AG20443 (cell line): ENCODE measurements around the gene TIAM2.
"Not testable (repeated sequence)": the region's sequence is repeated elsewhere in the genome, so short reads cannot be mapped to it uniquely, and the experiment has no call there.

Source experiments
- DNase-seq: peaks from one replicate; pipeline ENCODE4 v3.0.0; 2012; ENCODE audit warnings: low spot score, mixed read lengths

Gene TIAM2

DNA sequence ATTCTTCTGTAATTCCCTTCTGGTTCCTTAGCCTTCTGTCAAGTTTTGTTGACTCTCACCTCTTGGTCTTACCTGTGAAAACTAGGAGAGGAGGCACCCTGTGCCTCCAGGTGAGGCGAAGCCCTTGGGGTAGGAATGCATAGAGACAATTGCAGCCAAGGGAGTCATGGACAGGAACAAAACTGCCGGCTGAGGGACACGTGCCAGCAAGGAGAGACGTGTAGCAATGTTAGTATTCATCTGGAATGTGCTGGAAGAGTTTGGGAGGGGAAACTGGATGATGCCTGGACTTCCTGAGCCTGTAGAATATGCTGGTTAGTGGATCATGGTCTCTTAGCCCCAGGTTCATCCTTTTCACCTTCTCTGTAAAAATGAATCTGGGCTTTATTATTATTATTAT lies 3.9 kb upstream of the TIAM2 start:
- DNase-seq, result peak; percentile 52

DNA sequence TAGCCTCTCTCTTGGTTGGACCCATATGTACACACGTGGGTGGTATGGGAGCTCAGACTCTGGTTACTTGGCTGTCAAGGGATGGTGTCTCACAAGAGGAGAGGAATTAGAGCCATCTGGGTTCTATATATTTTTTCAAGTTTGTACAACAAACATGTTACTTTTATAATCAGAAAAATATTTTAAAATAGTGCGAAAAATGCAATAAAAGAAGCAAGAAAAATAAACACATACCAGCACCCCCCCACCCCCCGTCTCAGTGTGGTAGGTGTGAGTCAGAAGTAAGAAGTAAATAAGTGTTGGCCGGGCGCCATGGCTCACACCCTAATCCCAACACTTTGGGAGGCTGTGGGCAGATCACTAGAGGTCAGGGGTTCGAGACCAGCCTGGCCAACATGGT lies 2.1 kb upstream of the TIAM2 start:
- DNase-seq, result peak; percentile 15

DNA sequence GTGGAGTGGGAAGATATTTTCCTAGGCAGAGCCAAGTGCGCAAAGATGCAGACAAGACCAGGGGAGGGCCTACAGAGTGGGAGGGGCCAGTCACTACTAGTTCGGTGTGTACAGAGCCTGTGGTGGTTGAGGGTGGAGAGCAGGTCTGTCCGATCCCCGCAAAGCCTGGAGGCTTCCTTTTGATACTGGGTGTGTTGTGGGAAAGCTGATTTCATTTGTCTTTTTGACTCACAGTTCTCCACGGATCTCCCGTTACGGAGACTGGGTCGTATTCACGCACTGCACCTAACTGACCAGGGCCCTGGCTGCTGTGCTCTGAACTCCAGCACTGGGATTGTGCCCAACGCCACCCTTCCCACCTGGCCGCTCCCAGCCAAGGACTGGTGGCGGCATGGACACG lies 1.4 kb upstream of the TIAM2 start:
- DNase-seq, result no peak

DNA sequence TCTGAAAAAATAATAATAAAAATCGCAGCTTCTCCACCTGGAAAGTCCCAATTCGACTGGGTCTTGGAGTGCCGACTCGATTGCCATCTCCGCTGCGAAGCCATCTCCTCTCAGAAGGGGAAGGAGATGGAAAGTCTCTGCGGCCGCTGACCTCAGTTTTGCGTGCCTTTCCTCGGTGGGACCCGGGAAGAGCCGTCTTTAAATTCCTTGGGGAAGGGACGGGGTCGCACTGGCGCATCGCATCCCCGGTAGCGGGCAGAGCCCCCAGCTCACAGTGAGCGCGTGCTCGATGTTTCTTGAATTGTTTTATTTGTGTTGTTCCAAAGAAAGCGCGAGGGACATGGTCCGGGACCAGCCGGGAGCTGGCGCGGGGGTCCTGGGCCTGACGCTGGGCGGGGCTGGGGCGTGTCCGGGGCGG lies 270 bp upstream of the TIAM2 start:
- no peak for DNase-seq

DNA sequence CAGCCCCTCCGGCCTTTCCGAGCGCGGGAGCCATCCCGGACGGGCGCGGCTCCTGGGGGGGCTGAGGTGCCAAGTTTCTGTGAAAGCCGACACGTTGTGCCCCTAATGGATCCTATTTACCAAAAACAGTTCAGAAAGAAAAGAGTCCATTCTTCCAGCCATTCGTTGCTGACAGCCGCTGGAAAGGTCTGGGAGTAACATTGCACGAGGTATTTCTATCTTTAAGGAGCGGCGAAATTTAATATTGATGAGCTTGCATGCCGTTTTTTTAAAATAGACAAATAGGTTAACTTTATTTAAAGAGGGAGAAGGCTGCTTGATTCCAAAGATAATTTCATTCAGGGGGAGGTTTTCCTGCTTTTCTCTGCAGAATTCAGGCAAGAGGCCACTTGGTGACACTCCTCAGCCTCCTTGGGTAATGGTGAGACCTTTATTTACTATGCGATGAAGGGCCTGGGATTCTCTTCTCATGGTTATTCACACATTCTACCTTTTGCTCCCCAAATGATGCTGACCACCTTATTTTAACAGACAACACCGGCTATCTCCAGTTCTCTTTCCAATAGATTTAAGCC lies 988 bp downstream of the TIAM2 start:
- DNase-seq, result peak; percentile 38

DNA sequence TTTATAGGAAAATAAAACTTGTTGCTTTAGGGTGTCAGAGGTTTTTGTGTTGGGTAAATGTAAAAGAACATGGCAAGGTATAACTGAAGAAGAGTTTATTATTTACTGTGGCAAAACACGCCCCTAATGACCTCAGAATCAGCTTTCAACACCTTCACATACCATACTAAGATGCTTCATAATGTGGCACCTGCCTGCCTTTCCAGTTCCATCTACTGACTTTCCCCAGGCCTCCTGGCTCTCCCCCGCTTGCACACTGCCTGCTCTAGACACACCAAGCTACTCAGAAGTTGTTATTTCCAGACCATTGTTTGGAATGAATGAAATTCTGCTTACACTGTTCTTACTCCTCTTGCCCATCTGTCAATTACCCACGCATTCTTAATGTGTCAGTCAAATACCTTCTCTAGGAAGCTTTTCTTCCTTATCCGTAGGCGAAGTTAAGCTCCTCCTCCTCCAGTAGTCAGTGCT lies 1.8 kb downstream of the TIAM2 start:
- DNase-seq, result no peak

DNA sequence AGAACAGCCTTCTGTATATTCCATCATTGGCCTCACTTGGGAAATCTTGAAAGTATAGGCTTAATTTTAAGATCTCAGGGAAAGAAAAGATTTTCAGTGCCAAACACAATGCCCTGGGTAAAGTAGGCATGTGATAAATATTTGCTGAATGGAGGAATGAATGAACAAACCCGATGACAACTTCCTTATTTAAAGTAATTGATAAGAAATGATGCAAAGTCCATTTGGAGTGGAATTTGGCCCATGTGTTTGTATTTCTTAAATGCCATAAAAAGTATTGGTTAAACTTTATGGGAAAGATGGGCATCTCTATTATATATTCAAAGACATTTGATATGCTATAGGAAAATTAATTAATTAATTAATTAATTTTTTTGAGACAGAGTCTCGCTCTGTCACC lies 3.7 kb downstream of the TIAM2 start:
- DNase-seq, result no peak

DNA sequence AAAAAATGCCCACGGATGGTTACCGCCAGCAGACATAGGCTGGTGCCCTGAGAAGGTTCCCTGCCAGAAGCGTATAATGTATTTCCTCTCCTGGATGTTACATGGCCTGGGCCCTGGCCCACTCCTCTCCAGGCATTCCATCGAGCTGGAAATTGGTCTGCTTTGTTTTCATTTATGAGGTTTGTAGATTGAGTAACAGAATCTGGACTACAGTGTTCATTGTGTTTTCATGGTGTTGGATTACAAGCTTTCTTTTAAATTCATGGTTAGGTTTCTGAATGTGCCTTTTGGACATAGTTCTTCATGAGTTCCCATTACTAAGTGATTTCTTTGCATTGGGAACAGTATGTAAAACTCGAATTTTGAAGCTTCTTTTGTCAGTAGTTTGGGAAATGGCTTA lies 6.4 kb downstream of the TIAM2 start:
- DNase-seq, result peak; percentile 24

DNA sequence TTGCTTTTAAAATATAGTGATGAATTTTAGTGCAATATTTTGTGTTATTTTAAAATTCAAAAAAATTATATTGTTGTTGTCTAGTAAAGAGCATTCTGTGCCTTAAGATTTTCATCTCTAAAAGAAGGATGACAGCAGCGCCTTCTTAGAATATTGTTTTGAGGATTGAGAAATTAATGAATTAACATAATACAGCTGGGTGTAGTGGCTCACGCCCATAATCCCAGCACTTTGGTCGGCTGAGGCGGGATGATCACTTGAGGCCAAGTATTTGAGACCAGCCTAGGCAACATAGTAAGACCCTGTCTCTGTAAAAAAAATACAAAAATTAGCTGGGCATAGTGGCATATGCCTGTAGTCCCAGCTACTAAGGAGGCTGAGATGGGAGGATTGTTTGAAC lies 6.8 kb downstream of the TIAM2 start:
- no peak for DNase-seq

DNA sequence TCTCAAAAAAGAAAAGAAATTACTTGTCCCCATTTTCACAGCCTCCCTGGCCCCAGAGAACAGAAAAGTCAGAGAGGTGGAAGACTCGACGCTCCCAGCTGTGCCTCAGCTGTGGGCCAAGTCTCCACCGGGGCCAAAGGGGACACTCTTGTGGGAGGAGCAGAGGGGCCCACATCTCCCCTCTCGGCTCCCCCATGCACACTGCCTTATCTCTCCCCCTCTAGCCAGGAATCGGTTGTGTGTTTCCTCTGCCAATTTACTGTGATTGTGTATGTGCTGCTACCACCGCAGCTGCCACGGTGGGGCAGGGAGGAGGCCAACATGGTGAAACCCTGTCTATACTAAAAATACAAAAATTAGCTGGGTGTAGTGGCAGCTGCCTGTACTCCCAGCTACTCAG lies 8.4 kb downstream of the TIAM2 start:
- DNase-seq, result no peak

DNA sequence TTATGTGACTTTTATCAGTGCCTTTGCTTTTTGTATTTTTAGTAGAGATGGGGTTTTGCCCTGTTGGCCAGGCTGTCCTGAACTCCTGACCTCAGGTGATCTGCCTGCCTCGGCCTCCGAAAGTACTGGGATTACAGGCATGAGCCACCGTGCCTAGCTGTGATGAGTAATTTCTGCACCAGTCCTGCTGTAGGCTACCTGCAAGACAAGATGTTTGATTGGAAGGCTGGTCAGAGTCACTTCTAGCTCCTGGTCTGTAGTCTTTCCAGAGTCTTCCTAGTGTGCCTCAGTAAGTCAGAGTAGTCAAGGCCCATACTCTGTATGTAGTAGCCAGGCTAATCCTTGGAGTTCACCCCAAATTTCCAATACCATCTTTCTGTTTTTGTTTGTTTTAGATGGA lies 8.9 kb downstream of the TIAM2 start:
- no peak for DNase-seq

DNA sequence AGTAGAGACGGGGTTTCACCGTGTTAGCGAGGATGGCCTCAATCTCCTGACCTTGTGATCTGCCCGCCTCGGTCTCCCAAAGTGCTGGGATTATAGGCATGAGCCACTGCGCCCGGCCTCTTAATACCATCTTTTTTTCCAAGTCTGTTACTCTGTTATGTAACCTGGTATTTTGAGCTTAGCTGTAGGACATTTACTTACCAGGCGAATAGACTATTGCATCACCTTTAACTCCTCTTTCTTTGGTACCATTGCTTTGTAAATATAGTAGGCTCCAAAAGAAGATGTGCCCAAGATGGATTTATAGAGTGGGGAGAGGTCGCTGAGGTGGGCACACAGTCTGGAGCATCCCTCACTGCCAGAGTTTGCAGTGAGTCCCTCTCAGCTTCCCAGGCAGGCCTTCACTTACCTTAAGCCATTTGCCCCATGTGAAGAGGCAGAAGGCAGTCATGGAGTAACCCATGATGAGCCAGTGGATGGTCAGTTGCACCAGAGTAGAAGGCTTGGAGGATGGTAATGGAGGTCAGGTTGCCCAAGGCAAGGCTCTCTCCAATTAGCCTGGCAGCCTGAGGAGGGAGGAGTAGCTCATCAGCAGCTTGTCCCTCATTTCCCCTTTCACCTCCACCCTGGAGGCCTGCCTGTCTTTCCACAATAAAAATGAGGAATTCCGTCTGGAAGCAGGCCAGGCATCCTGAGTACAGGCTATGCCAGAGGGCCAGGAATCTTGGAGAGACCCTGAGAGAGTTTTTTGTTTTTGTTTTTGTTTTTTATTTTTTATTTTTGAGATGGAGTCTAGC lies 9.7 kb downstream of the TIAM2 start:
- no peak for DNase-seq

DNA sequence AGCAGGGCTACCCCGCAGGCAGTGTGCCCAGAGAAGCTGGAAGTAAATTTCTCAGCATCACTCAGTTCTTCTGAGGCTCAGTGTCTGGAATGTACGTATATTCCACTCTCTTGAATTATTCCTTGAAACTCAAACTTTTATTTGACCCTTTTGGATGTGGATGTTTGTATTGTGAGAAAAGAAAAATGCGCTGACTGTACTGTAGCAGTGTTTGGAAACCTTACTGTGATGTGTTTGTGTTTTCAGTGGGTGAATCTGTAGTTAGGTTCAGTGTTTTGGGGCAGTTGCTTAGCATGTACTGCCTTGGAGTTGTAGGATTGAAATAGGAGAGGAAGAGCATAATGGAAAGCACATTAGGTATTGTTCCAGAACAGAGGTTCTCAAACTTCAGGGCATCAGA lies 13.5 kb downstream of the TIAM2 start:
- DNase-seq, result no peak

DNA sequence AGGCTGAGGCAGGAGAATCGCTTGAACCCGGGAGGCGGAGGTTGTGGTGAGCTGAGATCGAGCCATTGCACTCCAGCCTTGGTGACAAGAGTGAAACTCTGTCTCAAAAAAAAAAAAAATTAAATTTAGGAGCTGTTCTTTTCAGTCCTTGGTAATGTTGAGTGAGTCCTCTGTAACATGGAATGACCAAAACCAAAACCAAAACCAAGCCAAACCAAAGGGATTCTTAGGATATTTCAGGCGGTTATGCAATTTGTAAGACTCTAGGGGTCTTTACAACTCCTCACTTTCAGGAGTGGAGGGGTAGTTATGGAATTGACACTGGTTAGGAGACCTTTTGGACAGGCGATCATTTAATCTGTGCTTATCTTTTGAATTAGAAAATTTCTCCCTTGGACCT lies 15.8 kb downstream of the TIAM2 start:
- peak; percentile 20 for DNase-seq

DNA sequence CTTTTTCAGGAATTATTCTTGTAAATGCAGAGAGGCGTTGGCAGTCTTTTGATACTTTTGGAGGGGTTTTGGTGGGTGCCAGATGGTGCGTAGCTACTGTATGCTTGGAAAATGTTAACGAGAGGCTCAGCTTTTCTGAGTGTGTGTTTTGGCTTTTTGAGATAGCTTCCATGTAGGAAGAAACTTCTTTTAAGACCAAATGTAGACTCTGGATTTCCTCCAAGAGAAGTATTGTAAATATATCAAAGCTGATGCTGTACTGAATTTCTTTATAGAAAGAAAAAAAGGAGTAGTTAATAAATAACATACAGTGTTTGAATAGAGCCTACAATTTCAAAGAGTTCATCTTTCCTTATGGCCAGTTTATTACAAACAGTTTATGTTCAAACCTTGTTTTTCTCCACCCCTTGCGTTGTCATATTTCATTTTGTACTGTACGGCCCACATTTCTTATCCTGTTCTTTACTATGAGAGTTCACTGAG lies 16.7 kb downstream of the TIAM2 start:
- DNase-seq, result no peak

DNA sequence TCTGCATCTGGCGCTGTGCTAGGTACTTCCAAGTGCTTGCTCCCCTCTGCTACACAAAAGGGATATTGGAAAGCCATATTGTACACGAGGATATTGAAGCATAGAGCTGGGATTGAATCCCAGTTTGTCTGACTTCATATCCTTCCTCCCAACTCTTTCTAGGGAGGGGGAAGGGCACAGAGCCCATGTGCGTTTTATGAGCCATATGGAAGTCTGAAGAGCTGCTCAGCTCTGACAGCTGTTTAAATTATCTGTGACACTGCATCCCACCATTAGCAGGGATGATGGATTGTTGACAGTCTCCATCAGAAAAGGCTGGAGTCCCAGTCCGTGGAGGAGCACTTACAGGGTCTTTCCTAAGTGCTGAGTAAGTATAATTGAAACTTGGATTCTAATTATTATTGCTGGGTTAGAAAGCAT lies 18.4 kb downstream of the TIAM2 start:
- no peak for DNase-seq

DNA sequence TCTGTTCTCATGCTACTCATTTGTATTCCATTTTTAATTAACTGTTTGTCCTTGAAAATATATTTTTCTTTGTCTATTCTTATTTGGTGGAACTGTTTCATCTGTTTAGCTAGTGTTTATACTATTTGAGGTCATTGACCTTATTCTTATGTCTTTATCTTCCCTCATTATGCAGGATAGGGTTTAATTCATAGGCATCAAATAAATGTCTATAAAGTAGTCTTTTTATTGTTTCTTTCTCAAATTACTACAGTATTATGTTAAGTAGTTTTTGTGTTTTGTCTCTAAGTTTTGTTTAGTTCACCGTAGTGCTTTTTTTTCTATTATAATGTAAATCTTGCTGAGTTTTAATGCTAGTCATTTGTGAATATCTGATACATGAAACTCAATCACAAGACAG lies 19.0 kb downstream of the TIAM2 start:
- no peak for DNase-seq

DNA sequence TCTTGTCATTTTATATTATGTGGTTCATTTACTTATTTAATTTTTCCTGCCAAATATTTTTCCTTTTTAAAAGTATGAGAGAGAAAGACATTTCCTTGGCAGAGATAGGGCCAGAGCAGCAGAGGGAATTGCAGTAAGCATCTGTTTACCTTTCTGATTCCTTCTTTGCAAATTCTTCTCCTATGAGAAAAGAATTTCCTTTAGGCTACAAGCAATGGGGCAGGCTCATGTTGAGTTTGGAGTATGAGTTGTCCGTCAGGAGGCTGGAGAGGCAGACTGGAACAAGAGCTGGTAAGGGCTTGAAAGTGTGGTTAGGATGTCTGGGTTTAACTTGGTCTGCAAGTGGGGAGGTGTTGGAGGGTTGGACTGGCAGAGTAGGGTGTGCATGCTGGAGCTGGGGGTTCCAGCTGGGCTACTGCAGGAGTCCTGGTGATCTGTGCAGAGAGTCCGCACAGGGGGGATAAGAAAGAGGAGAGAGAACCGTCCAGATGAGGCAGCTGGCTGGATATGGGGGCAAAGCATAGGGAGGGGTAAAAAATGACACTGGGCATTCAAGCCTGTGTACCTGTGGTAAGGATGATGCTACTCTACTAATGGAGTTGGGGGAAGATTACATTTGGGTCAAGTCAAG lies 19.7 kb downstream of the TIAM2 start:
- DNase-seq, result peak; percentile 28

DNA sequence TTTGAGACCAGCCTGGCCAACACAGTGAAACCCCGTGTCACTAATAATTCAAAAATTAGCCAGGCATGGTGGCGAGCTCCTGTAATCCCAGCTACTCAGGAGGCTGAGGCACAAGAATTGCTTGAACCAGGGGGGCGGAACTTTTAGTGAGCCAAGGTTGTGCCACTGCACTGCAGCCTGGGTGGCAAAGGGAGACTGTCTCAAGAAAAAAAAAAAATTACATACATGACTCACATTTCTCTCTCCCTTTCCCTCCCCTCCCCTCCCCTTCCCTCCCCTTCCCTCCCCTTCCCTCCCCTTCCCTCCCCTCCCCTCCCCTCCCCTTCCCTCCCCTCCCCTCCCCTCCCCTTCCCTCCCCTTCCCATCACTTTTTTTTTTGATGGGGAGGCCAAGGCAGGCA lies 23.3 kb downstream of the TIAM2 start:
- not testable (repeated sequence) for DNase-seq

DNA sequence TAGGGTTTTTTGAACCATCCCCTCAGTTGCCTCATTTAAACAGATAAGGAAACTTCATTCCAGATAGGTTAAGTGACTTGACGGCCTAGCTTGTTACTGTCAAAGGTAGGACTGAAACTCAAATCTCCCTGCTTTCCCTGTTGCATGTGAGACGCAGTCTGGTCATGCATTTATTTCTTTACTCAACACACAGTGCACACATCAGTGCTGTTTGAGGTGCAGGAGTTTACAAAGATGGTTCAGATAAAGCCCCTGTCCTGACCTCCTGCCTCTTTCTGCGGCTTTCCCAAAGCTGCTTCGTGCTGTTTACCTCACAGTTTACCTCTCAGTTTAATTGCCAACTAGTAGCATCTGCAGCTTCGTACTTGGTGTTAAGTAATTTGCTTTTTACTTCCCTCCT lies 26.6 kb downstream of the TIAM2 start:
- no peak for DNase-seq

DNA sequence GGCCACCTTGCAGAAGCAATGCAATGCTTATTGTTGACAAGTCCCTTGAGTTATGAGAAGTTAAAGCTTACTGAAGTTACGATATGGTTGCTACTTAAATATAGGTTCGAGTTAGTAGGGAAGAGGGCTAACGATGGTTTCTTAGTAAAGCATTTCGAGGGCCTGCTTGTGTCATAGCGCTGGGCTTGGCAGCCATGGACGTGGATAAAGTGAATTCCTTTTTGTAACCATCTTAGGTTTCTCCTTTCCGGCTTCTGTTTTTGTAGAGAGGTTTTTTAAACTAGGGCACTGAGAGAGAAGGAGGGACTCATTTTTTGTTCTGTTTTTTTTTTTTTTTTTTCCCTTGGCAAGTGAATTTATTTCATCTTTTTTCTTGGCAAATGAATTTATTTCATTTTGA lies 27.6 kb downstream of the TIAM2 start:
- DNase-seq, result no peak

DNA sequence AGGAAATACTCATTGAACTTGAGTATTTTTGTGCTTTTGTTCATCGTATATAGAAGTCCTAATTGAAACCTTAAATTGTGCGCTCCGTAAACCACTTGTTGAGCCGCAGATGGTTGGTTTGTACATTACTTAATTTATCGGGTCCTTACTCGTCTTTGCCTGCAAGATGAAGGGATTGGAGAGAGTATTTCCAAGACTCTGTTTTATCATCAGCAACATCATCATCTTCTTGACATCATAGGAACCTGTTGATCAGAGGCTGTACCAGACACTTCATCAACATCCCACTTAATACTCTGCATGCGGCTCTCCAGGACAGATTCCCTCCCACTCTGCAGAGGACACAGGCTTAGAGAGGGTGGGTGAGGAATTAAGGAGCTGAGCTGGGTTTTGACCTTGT lies 28.6 kb downstream of the TIAM2 start:
- no peak for DNase-seq

DNA sequence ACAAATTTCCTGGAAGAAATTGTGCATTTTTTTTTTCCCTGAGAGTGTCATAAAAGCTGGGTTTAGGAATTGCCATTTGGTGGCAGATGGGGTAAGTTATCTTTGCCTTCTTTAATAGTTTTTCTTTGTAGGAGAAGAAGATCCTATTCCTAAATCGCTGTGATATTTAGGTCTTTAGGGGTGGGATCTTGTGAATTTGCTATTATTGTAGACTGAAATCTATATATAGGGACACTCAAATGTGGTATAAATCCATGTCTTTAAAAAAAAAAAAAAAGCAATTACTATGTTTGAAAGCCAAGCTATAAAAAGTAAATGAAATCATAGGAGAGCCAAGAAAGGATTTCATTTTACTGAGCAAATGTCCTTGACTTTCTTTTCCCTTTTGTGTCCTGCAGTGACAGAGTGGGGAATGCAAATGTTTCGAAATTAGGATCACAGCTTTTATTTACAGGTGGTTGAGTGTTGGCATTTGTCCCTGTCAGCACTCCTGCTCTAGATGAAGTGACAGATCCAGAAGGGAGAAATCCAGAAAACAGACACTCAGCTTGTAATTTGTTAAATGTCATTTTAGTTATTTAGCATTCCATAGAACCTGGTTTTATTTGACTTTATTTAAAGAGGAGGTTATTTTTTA lies 29.4 kb downstream of the TIAM2 start:
- no peak for DNase-seq
